ENCODE data around the gene FERMT2.

Gene FERMT2

DNA sequence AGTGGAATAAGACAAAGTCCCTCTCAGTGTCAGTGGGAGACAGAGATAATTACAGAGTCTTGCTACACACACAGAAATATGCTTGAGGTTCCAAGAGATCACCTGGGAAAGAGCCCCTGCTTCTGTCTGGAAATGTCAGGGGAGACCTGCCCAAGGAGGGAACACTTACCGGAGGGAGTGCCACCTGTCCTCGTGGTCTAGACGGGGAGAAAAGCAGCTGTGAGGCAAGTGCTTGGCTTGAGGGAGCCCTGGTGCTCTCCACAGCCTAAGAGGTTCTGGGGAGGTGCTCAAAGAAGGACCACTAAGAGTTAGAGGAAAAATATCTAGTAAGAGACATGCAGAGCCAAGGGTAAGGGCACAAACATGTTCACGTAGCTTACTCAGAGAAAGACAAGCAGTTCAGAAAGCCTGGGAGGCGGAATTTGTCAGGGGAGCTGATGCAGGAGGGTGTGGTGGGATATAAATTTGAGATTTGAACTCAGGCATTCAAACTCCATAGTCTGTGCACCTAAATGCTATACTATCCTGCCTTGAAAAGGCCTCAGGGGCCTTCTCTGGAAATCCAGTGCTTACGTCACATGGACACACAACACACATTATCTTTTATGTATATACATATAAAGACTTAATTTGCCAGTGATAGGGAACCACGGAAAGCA, 121.2 kb downstream of the FERMT2 start:
- DNase-seq (ENCODE audit: low read depth in 2 of 2, low spot score in 1 of 2): no peak

GRCh38 chr14:52827426-52827825, 123.4 kb downstream of the FERMT2 start:
- no peak for DNase-seq (ENCODE audit: low read depth in 2 of 2, low spot score in 1 of 2)

GRCh38 chr14:52825085-52825484, 125.8 kb downstream of the FERMT2 start:
- DNase-seq (ENCODE audit: low read depth in 2 of 2, low spot score in 1 of 2): no peak

- no peak for DNase-seq (ENCODE audit: low read depth in 2 of 2, low spot score in 1 of 2)
Observed at GRCh38 chr14:52824462-52824861, 126.4 kb downstream of the FERMT2 start.

- no peak for DNase-seq (ENCODE audit: low read depth in 2 of 2, low spot score in 1 of 2)
Observed at GRCh38 chr14:52821805-52822250, 129.0 kb downstream of the FERMT2 start.

DNA sequence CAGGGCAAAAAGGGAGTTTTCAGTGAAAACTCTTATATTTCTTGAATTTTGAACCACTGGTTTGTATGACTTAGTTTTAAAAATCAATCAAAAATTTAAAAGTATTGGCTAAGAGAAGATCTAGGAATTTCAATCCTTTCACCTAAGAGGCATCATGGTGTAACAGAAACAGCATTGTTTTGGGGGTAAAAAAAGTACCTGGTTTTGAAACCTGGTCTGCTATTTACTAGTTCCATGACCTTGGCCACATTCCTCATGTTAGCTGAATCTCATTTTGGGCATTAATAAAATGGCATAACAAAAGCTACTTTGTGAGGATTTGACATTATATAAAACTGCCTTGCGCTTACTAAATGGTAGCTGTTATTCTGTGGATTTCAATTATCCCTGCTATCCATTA, 142.7 kb downstream of the FERMT2 start:
- DNase-seq (ENCODE audit: low read depth in 2 of 2, low spot score in 1 of 2): no peak
